Measurements from ENCODE around the gene TXNRD2.

- TF ChIP-seq, protein P1, sequence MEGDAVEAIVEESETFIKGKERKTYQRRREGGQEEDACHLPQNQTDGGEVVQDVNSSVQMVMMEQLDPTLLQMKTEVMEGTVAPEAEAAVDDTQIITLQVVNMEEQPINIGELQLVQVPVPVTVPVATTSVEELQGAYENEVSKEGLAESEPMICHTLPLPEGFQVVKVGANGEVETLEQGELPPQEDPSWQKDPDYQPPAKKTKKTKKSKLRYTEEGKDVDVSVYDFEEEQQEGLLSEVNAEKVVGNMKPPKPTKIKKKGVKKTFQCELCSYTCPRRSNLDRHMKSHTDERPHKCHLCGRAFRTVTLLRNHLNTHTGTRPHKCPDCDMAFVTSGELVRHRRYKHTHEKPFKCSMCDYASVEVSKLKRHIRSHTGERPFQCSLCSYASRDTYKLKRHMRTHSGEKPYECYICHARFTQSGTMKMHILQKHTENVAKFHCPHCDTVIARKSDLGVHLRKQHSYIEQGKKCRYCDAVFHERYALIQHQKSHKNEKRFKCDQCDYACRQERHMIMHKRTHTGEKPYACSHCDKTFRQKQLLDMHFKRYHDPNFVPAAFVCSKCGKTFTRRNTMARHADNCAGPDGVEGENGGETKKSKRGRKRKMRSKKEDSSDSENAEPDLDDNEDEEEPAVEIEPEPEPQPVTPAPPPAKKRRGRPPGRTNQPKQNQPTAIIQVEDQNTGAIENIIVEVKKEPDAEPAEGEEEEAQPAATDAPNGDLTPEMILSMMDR (conservative IDR thresholded peaks at IDR 0.05; ENCODE audit: low read depth, low read length): no peak
- TF ChIP-seq POLR2A (IDR thresholded peaks at IDR 0.05; ENCODE audit: low read depth, low read length) (no peak), RCOR1 (IDR thresholded peaks at IDR 0.05; ENCODE audit: insufficient replicate concordance, low read length) (no peak), RFX5 (IDR thresholded peaks at IDR 0.05; ENCODE audit: low read depth, low read length) (no peak), CEBPB (IDR thresholded peaks at IDR 0.05; ENCODE audit: low read depth, low read length) (no peak), MXI1 (IDR thresholded peaks at IDR 0.05; ENCODE audit: borderline replicate concordance, low read depth, low read length) (no peak), SMC3 (IDR thresholded peaks at IDR 0.05; ENCODE audit: low read depth, low read length) (no peak)
- TF ChIP-seq, protein P2, sequence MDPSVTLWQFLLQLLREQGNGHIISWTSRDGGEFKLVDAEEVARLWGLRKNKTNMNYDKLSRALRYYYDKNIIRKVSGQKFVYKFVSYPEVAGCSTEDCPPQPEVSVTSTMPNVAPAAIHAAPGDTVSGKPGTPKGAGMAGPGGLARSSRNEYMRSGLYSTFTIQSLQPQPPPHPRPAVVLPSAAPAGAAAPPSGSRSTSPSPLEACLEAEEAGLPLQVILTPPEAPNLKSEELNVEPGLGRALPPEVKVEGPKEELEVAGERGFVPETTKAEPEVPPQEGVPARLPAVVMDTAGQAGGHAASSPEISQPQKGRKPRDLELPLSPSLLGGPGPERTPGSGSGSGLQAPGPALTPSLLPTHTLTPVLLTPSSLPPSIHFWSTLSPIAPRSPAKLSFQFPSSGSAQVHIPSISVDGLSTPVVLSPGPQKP (IDR thresholded peaks at IDR 0.05; ENCODE audit: borderline replicate concordance, low read depth, low read length): no peak
These were observed 110.6 kb downstream of the TXNRD2 start for GRCh38 chr22:19831016-19831415.

All from IMR-90 (cell line).